GM12878 (cell line): ENCODE measurements around the gene RIMBP2. TPM values are rescaled to one million over a fixed set of nuclear protein-coding genes. Genes with fewer than 3 reads are reported as not detected.

ENCODE experiments used
- ATAC-seq: fragments of 200-7000 bp; cut with Tn5 transposase; 3 replicates; pipeline ENCODE4 v1.9.1; 2020; ENCODE audit warnings: mild to moderate bottlenecking, moderate library complexity
- BruUV-seq: library from RNA; stranded (reverse); fragments of 400-500 nt; replicated peaks from 2 replicates; lab custom pipeline; 2021; lab: Mats Ljungman, UMichigan
- CTCF ChIA-PET: fragments of 300-600 bp; sonication (Branson Sonifier 250); formaldehyde crosslinking; extraction: SDS; loops from one replicate; lab custom pipeline; 2021; ENCODE audit warnings: inconsistent platforms; lab: Yijun Ruan, JAX
- POLR2A ChIA-PET: fragments of 350-600 bp; formaldehyde crosslinking; extraction: SDS; loops from one replicate; lab custom pipeline; 2021; ENCODE audit warnings: inconsistent platforms; lab: Charles Lee
- RAD21 ChIA-PET: fragments of 300-600 bp; sonication (Branson Sonifier 250); formaldehyde crosslinking; loops from one replicate; lab custom pipeline; 2023; ENCODE audit warnings: antibody characterized with exemption; ENCODE audit not compliant: unreplicated experiment; lab: Charles Lee
- SMC1A ChIA-PET: fragments of 300-600 bp; sonication (Branson Sonifier 250); formaldehyde crosslinking; loops from one replicate; lab custom pipeline; 2023; ENCODE audit not compliant: unreplicated experiment, uncharacterized antibody; lab: Charles Lee
- DNase-seq: peaks from one replicate; pipeline ENCODE4 v3.0.0-alpha.2; 2011; ENCODE audit warnings: low read depth, low spot score
- FAIRE-seq: peaks from 3 replicates; lab custom pipeline; 2011; peaks lifted over from hg19 to GRCh38; lab: Jason Lieb, UNC
- H2AFZ ChIP-seq: 2 replicates; pipeline ENCODE4 v1.6.0; 2011; ENCODE audit warnings: low read depth, low read length, control low read depth; ENCODE audit not compliant: control insufficient read depth
- H3K27ac ChIP-seq: 2 replicates; pipeline ENCODE4 v1.5.1; 2011; ENCODE audit warnings: control low read depth; ENCODE audit not compliant: control insufficient read depth, insufficient read depth
- H3K27me3 ChIP-seq, 2 experiments: replicated peaks in 1 of 2; 2 replicates each; pipeline versions ENCODE4 v1.6.0 to v1.6.1; 2011; ENCODE audit warnings: low read length in 1 of 2; ENCODE audit not compliant: control insufficient read depth in 2 of 2, insufficient read depth in 2 of 2
- H3K36me3 ChIP-seq, 2 experiments: 2 replicates each; pipeline ENCODE4 v1.5.1; 2011; ENCODE audit warnings: low read length in 1 of 2; ENCODE audit not compliant: control insufficient read depth in 2 of 2, insufficient read depth in 2 of 2
- H3K4me1 ChIP-seq: 2 replicates; pipeline ENCODE4 v1.6.1; 2011; ENCODE audit warnings: mild to moderate bottlenecking, low read length, moderate library complexity, mixed read lengths; ENCODE audit not compliant: control insufficient read depth, insufficient read depth
- H3K4me2 ChIP-seq: 2 replicates; pipeline ENCODE4 v1.6.0; 2011; ENCODE audit warnings: control low read depth; ENCODE audit not compliant: control insufficient read depth, insufficient read depth
- H3K4me3 ChIP-seq: fragments of 200-600 bp; sonication (generic); 2 replicates; pipeline ENCODE4 v1.5.1; 2016
- H3K79me2 ChIP-seq: 2 replicates; pipeline ENCODE4 v1.6.0; 2011; ENCODE audit warnings: low read length; ENCODE audit not compliant: control insufficient read depth, insufficient read depth
- H3K9ac ChIP-seq: 2 replicates; pipeline ENCODE4 v1.8.0; 2011; ENCODE audit warnings: low read length, control low read depth, mixed read lengths; ENCODE audit not compliant: control insufficient read depth, insufficient read depth
- H3K9me3 ChIP-seq: replicated peaks from 3 replicates; pipeline ENCODE4 v1.5.1; 2011; ENCODE audit warnings: mild to moderate bottlenecking, low read length; ENCODE audit not compliant: control insufficient read depth, insufficient read depth
- H4K20me1 ChIP-seq: 2 replicates; pipeline ENCODE4 v1.6.0; 2011; ENCODE audit not compliant: control insufficient read depth, insufficient read depth
- KLF5 ChIP-seq: fragments of 450-650 bp; IDR thresholded peaks from 2 replicates; pipeline ENCODE4 v1.6.1; 2014; ENCODE audit warnings: mild to moderate bottlenecking; ENCODE audit not compliant: partially characterized antibody
- RAD21 ChIP-seq: IDR thresholded peaks from 2 replicates; pipeline ENCODE4 v1.6.1; 2011; ENCODE audit warnings: mild to moderate bottlenecking, low read depth, low read length, moderate library complexity; ENCODE audit not compliant: insufficient read depth
- ZNF217 ChIP-seq: fragments of 450-650 bp; IDR thresholded peaks from 2 replicates; pipeline ENCODE4 v1.6.1; 2017; ENCODE audit warnings: antibody characterized with exemption, mild to moderate bottlenecking
- ZNF384 ChIP-seq: IDR thresholded peaks from 2 replicates; pipeline ENCODE4 v1.6.1; 2012; ENCODE audit warnings: low read depth, mild to moderate bottlenecking, low read length, improper control_type of control experiment, borderline replicate concordance
- WGBS: methylation state at CpG from one replicate; pipeline ENCODE4 v1.1.6; 2016; ENCODE audit warnings: low lambda C conversion rate; ENCODE audit not compliant: insufficient replicate concordance, insufficient coverage; ENCODE audit errors: missing lambda C conversion rate; 5-methylcytosine and 5-hydroxymethylcytosine counted together
- in situ Hi-C: fragments of 300-500 bp; cut with MboI; formaldehyde crosslinking; loops from 9 replicates; pipeline ENCODE4 v1.14.3; 2018; ENCODE audit warnings: mixed read lengths
- intact Hi-C: fragments of 100-400 bp; cut with micrococcal nuclease; formaldehyde crosslinking; loops from one replicate; pipeline ENCODE4 v1.14.2; 2022; ENCODE audit not compliant: unreplicated experiment
- polyA plus RNA-seq, 11 experiments: library from polyadenylated mRNA; depleted of rRNA in 4 of 11; unstranded in 6 of 11; stranded (reverse) in 5 of 11; fragments of >200 nt; fragmentation: Nextera tagmentation in 4 of 11; fragmentation: Illumina TruSeq in 1 of 11; extraction: Ambion mirVana in 4 of 11; extraction: Trizol in 1 of 11; gene quantifications; 1 replicate in 1 of 11; 2 replicates in 10 of 11; pipeline versions ENCODE4 v1.2.1 to v1.2.3, GENCODE V29; 2011 to 2016; ENCODE audit warnings: inconsistent platforms in 2 of 11, missing spikeins in 2 of 11, low read depth in 1 of 11
- total RNA-seq, 4 experiments: library from RNA; depleted of rRNA in 3 of 4; stranded (reverse); fragments of >200 nt in 3 of 4; fragmentation: Illumina TruSeq in 1 of 4; extraction: Trizol in 1 of 4; gene quantifications; 2 replicates each; pipeline versions ENCODE4 v1.2.1 to v1.2.3, GENCODE V29; 2013 to 2021
- TF ChIP-seq, protein P1 (sequence below): fragments of 450-650 bp; IDR thresholded peaks from 2 replicates; pipeline ENCODE4 v1.6.1; 2017; ENCODE audit warnings: mild to moderate bottlenecking, moderate library complexity
- TF ChIP-seq, protein P2 (sequence below), 3 experiments: IDR thresholded peaks in 2 of 3; conservative IDR thresholded peaks in 1 of 3; 2 replicates each; pipeline ENCODE4 v1.5.1; 2011; ENCODE audit warnings: low read depth in 3 of 3, low read length in 3 of 3, mild to moderate bottlenecking in 3 of 3, control low read depth in 2 of 3, moderate library complexity in 2 of 3, inconsistent platforms in 1 of 3, mixed read lengths in 1 of 3; ENCODE audit not compliant: control insufficient read depth in 2 of 3, insufficient read depth in 1 of 3; ENCODE audit errors: extremely low read depth in 1 of 3

Gene RIMBP2
- total and polyA plus RNA-seq, 10 of the 15 experiments (the other 5 are each of a cell fraction or from before 2014, with no cell fraction given) = 0.04 to 2.9 (median 0.07) TPM; not detected in 1

DNA sequence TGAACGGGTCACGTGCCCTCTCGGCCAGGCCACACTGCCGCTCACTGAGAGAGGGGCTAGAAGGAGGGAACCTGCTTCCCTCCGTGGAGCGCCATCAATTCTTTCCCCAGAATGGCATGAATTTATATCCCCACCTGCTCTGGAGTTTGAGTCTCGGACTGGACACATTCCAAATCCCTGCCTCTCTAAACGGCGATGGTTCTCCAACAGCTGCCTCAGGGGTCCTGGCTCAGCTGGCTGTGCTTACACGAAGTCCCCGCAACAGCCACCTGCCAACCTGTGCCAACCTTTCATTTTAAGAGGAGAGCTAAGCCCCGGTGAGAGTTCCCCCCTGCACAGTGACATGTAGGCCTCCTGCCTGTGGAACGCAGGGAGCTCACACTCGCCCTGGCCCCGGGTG lies 73.2 kb downstream of the RIMBP2 start:
- H3K9ac ChIP-seq = no peak overlapping the region
- H3K36me3 ChIP-seq = no peaks in the 10 kb centered on the region
- ATAC-seq (no peak), FAIRE-seq (no peak), DNase-seq (no peak)
- H3K4me1 ChIP-seq = no peaks in the 10 kb centered on the region
- TF ChIP-seq KLF5 (no peak), ZNF384 (no peak), RAD21 (no peak), ZNF217 (no peak)
- TF ChIP-seq, protein P1, sequence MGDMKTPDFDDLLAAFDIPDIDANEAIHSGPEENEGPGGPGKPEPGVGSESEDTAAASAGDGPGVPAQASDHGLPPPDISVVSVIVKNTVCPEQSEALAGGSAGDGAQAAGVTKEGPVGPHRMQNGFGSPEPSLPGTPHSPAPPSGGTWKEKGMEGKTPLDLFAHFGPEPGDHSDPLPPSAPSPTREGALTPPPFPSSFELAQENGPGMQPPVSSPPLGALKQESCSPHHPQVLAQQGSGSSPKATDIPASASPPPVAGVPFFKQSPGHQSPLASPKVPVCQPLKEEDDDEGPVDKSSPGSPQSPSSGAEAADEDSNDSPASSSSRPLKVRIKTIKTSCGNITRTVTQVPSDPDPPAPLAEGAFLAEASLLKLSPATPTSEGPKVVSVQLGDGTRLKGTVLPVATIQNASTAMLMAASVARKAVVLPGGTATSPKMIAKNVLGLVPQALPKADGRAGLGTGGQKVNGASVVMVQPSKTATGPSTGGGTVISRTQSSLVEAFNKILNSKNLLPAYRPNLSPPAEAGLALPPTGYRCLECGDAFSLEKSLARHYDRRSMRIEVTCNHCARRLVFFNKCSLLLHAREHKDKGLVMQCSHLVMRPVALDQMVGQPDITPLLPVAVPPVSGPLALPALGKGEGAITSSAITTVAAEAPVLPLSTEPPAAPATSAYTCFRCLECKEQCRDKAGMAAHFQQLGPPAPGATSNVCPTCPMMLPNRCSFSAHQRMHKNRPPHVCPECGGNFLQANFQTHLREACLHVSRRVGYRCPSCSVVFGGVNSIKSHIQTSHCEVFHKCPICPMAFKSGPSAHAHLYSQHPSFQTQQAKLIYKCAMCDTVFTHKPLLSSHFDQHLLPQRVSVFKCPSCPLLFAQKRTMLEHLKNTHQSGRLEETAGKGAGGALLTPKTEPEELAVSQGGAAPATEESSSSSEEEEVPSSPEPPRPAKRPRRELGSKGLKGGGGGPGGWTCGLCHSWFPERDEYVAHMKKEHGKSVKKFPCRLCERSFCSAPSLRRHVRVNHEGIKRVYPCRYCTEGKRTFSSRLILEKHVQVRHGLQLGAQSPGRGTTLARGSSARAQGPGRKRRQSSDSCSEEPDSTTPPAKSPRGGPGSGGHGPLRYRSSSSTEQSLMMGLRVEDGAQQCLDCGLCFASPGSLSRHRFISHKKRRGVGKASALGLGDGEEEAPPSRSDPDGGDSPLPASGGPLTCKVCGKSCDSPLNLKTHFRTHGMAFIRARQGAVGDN = no peak
- TF ChIP-seq, protein P2, sequence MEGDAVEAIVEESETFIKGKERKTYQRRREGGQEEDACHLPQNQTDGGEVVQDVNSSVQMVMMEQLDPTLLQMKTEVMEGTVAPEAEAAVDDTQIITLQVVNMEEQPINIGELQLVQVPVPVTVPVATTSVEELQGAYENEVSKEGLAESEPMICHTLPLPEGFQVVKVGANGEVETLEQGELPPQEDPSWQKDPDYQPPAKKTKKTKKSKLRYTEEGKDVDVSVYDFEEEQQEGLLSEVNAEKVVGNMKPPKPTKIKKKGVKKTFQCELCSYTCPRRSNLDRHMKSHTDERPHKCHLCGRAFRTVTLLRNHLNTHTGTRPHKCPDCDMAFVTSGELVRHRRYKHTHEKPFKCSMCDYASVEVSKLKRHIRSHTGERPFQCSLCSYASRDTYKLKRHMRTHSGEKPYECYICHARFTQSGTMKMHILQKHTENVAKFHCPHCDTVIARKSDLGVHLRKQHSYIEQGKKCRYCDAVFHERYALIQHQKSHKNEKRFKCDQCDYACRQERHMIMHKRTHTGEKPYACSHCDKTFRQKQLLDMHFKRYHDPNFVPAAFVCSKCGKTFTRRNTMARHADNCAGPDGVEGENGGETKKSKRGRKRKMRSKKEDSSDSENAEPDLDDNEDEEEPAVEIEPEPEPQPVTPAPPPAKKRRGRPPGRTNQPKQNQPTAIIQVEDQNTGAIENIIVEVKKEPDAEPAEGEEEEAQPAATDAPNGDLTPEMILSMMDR (IDR thresholded peaks at IDR 0.05 in 2 of 3, conservative IDR thresholded peaks at IDR 0.05 in 1 of 3; ENCODE audit: control insufficient read depth in 2 of 3, extremely low read depth in 1 of 3, insufficient read depth in 1 of 3, low read depth in 3 of 3, low read length in 3 of 3) = no peak
- H3K27me3 ChIP-seq = no peaks in the 10 kb centered on the region
- H3K4me2 ChIP-seq = no peak overlapping the region
- H3K9me3 ChIP-seq = no peaks in the 10 kb centered on the region; the same call in 2 of the 3 replicates
- no peak overlapping the region for H3K4me3 ChIP-seq
- POLR2A ChIA-PET = no interaction called here
- in situ Hi-C loops (no loop called here), intact Hi-C loops (no loop called here)
- H3K79me2 ChIP-seq = no peaks in the 10 kb centered on the region
- no TSS peak for BruUV-seq
- H2AFZ ChIP-seq = no peak overlapping the region
- H3K27ac ChIP-seq = no peak overlapping the region
- RAD21 ChIA-PET = no interaction called here
- WGBS = 56% methylated on average over 15 of the region's 15 CpGs
- CTCF ChIA-PET = no interaction called here
- no peaks in the 10 kb centered on the region for H4K20me1 ChIP-seq
- SMC1A ChIA-PET = no interaction called here
